Inflammatory macrophage (primary cell): ENCODE measurements around the gene LRRC26.

ENCODE experiments used
- DNase-seq, 2 donors: peaks; one replicate each; pipeline ENCODE4 v3.0.0-alpha.2; 2020 to 2022

Gene LRRC26

GRCh38 chr9:137199411-137200121 is 29.7 kb upstream of the LRRC26 start:
- DNase-seq, result no peak

GRCh38 chr9:137198902-137199283 is 29.0 kb upstream of the LRRC26 start:
- DNase-seq, result no peak

GRCh38 chr9:137198051-137198901 is 28.4 kb upstream of the LRRC26 start:
- DNase-seq, result no peak

- DNase-seq, result no peak
These were observed 25.8 kb upstream of the LRRC26 start for GRCh38 chr9:137195525-137196220.

GRCh38 chr9:137194909-137195308 is 25.1 kb upstream of the LRRC26 start:
- DNase-seq, result no peak

DNA sequence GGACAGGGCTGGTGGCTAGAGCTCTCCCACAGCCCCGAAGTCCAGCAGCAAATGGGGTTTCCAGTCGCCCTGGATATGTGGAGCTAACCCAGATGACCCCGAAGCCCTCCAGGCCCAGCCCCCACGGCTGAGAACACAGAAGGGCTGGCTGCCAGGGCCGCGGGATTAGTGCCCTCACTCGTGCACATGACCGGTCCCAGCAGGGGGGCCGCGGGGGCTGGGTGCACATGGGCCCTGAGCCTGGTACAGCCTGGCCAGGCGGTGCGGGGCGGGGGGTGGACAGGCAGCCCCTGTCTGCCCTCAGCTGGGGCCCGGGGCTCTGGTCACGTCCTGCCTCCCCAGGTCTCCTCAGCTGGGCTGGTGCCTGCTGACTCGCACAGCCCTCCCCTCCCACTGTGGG is 24.5 kb upstream of the LRRC26 start:
- no peak for DNase-seq

DNA sequence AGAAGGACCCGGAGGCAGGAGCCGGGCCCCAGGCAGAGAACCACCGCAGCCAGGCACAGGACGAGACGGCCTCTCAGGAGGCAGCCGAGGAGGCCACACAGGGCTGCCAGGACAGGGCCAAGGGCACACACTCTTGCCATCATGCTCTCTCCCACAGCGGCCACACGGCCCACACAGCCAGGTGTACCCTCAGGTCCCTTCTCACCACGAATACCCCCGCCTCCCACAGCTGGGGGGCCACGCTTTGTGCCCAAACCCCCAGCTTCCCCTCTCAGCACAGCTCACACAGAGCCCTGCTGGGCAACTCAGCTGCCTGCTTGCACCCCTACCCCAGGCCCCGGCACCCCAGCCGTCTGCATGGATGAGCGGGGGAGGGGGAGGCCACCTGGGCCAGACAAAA is 23.9 kb upstream of the LRRC26 start:
- DNase-seq, result no peak

DNA sequence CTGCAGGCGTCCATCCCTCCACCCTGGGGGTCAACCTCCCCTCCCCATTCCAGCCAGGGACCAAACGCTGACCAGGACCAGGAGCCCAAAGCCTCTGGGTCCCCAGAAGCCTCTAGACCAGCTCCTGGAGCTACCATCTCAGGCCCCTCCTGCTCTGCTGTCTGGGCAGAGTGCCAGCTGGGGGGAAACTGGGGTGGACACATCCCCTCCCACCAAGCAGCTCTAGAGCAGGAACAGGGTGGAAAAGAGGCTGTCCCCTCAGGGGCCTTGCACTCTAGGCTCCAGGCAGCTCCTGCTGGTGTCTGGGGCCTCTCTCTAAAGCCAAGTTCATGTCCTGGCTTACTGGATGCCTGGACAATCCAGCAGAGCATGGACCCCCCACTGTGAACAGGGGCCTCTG is 23.0 kb upstream of the LRRC26 start:
- no peak for DNase-seq

- no peak for DNase-seq
These were observed 22.6 kb upstream of the LRRC26 start for GRCh38 chr9:137192448-137192780.

GRCh38 chr9:137191691-137192447 is 22.0 kb upstream of the LRRC26 start:
- DNase-seq, result no peak

DNA sequence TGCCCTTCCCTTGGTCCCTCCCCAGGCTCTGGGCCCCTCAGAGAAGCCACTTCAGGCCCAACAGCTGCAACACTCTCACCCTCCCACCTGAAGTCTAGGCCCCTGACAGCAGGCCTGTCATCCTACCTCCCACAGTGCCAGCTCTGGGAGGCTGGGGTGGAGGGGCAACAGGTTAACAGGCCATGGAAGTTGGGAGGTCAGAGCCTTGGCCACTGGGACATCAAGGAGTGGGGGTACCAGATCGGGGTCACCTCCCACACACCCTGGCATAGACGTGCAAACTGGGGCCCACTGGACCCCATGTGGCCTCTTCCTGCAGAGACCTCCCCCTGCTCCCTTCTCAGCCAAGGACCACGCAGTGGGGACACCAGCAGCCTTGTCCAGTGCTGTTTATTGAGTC is 21.4 kb upstream of the LRRC26 start:
- no peak for DNase-seq

- no peak for DNase-seq
These were observed 20.5 kb upstream of the LRRC26 start for GRCh38 chr9:137190315-137190856.

DNA sequence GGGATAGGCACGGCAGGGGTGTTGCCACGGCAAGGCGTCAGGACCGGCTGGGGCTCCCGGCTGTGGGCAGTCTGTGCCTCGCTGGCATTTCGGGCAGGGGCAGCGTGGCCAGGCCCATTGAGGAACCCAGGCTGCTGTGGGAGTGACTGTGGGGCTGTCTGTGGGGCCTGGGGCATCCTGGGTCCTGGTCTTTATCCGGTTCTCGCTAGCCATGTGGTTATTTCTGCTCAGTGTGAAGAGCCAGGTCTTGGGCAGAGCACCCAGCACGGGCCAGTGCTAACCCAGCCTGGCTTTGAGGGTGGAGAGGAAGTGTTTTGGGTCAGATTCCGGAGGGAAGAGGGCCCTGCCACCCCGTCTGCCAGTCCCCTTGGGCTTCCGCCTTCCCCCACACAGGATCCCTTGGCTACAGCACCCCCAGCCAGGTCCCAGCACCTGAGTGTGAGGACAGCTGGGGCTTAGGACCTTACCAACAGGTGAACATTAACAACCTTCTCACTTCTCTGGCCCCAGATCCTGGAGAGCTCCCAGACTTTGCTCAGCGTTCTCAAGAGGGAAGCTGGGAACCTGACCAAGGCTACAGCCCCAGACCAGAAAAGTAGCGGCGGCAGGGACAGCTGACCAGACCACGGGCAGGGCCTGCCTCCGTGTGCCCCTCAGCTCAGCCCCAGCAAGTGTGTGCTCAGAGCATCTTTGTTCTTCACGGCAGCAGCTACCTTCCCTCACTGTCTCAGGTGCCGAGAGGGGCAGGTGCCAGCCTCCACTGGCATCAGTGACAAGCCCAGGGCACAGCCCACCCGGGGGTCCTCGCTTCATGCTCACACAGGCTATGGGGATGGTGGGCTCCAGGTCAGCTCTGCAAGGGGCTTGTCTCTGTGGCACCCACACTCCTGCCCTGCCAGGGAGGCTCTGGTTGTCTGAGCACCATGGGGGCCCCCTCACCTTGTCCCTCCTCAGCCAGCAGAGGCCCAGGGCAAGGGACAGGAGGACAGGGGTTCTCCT is 19.7 kb upstream of the LRRC26 start:
- DNase-seq, result no peak

GRCh38 chr9:137188490-137189296 is 18.8 kb upstream of the LRRC26 start, which contains the start of the genes ANAPC2 and SSNA1:
TSS of gene ANAPC2 (minus strand) at chr9:137188560. CDS start at chr9:137188532, 28 bp downstream.
TSS of gene SSNA1 (plus strand) at chr9:137188676. CDS start at chr9:137188727, 51 bp downstream.
- DNase-seq, result peak; percentile 94 to 96

DNA sequence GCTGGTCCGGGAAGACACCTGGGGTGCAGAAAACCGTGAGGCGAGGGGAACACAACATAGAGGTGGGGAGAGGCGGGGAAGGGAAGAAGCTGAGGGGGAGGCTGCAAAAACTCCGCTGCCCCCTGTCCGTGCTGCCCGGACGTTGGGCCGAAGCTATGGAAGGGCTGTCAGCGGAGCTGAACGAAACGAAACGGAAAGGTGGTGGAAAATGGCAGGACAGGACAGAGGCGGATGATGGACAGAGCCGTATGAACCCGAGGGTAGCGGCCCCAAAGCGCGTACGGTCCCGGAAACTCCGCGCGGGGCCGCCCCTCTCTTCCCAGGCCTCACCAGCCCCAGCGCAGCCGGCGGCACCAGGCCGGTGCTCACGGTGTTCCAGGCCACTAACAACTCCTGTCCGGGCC is 18.2 kb upstream of the LRRC26 start:
- no peak for DNase-seq

GRCh38 chr9:137187386-137187785 is 17.5 kb upstream of the LRRC26 start:
- no peak for DNase-seq

- DNase-seq, result no peak
These were observed 16.5 kb upstream of the LRRC26 start for GRCh38 chr9:137186385-137186784.

DNA sequence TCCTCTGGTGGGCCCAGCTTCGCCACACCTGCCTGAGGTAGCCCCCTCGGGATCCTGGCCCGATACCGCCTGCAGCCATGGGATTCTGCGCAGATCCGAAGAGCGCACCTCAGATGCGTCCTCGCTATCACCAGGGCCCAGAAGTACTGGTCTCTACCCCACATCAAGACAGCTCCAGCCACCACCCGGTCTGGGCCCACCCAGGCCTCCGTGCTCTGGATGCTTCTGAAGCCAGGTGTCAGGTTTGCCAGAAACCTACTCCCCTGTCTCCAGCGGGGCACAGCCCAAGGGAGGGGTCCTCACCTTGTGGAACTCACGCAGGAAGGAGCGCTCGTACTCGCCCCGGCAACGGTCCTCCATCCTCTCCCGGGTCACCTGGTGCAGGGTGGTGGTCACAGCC is 16.1 kb upstream of the LRRC26 start:
- no peak for DNase-seq

GRCh38 chr9:137184881-137185660 is 15.2 kb upstream of the LRRC26 start:
- DNase-seq, result no peak
